ENCODE measurements around the gene PRDM2.

- TF ChIP-seq, protein P1, sequence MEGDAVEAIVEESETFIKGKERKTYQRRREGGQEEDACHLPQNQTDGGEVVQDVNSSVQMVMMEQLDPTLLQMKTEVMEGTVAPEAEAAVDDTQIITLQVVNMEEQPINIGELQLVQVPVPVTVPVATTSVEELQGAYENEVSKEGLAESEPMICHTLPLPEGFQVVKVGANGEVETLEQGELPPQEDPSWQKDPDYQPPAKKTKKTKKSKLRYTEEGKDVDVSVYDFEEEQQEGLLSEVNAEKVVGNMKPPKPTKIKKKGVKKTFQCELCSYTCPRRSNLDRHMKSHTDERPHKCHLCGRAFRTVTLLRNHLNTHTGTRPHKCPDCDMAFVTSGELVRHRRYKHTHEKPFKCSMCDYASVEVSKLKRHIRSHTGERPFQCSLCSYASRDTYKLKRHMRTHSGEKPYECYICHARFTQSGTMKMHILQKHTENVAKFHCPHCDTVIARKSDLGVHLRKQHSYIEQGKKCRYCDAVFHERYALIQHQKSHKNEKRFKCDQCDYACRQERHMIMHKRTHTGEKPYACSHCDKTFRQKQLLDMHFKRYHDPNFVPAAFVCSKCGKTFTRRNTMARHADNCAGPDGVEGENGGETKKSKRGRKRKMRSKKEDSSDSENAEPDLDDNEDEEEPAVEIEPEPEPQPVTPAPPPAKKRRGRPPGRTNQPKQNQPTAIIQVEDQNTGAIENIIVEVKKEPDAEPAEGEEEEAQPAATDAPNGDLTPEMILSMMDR (conservative IDR thresholded peaks at IDR 0.05 in 1 of 2, IDR thresholded peaks at IDR 0.05 in 1 of 2; ENCODE audit: low read depth in 1 of 2, low read length in 2 of 2), result no peak
- no peak for TF ChIP-seq EZH2 (IDR thresholded peaks at IDR 0.05; ENCODE audit: low read length, missing control alignments)
These were observed 85.0 kb downstream of the PRDM2 start for GRCh38 chr1:13784971-13785370.
